ENCODE data around the gene EME2. TPM values are rescaled to one million over a fixed set of nuclear protein-coding genes. Genes with fewer than 3 reads are reported as not detected.

EME2 gene
- total and polyA plus RNA-seq, 2 of the 13 experiments (the other 11 are each of a cell fraction or from before 2014, with no cell fraction given) = 4.4 to 7.6 TPM

- TF ChIP-seq RFXAP (CRISPR knock-in tag; IDR thresholded peaks at IDR 0.05; ENCODE audit: borderline replicate concordance) = 0 out of 2 replicates have a peak, but pooled peaks have one; percentile 34
- TF ChIP-seq HMGXB4 (CRISPR knock-in tag; IDR thresholded peaks at IDR 0.05; ENCODE audit: borderline replicate concordance in 1 of 2, low read depth in 1 of 2) = peak; percentile 81 to 86
- peak; percentile 64; the same call in 1 of the 2 replicates for TF ChIP-seq SALL1 (CRISPR knock-in tag; IDR thresholded peaks at IDR 0.05)
- peak; percentile 97 for TF ChIP-seq ZBTB33 (CRISPR knock-in tag; IDR thresholded peaks at IDR 0.05)
- no peak for TF ChIP-seq ZMYM2 (CRISPR knock-in tag; IDR thresholded peaks at IDR 0.05)
- TF ChIP-seq HNRNPL (IDR thresholded peaks at IDR 0.05; ENCODE audit: low read depth, low read length) = 0 out of 2 replicates have a peak, but pooled peaks have one; percentile 43
- no peak for TF ChIP-seq ZNF34 (CRISPR knock-in tag; IDR thresholded peaks at IDR 0.05; ENCODE audit: borderline replicate concordance)
- TF ChIP-seq GATAD1 (CRISPR knock-in tag; IDR thresholded peaks at IDR 0.05) = peak; percentile 57
- TF ChIP-seq SMC3 (IDR thresholded peaks at IDR 0.05; ENCODE audit: low read length) = peak; percentile 62; the same call in 1 of the 2 replicates
- TF ChIP-seq U2AF2 (IDR thresholded peaks at IDR 0.05; ENCODE audit: low read depth, low read length) = no peak
- 0 out of 2 replicates have a peak, but pooled peaks have one; percentile 29 for TF ChIP-seq ZSCAN25 (CRISPR knock-in tag; IDR thresholded peaks at IDR 0.05)
- 0 out of 2 replicates have a peak, but pooled peaks have one; percentile 15 for TF ChIP-seq MNT (IDR thresholded peaks at IDR 0.05)
- TF ChIP-seq THAP11 (CRISPR knock-in tag; IDR thresholded peaks at IDR 0.05) = peak; percentile 20; the same call in 1 of the 2 replicates
- no peak for TF ChIP-seq KLF6 (CRISPR knock-in tag; IDR thresholded peaks at IDR 0.05)
- no peak for TF ChIP-seq ZZZ3 (CRISPR knock-in tag; IDR thresholded peaks at IDR 0.05; ENCODE audit: borderline replicate concordance)
- no peak for TF ChIP-seq ZNF572 (CRISPR knock-in tag; IDR thresholded peaks at IDR 0.05)
- TF ChIP-seq MAFK (conservative IDR thresholded peaks at IDR 0.05 in 1 of 2, IDR thresholded peaks at IDR 0.05 in 1 of 2; ENCODE audit: low read length in 2 of 2) = no peak
- 0 out of 2 replicates have a peak, but pooled peaks have one; percentile 11 for TF ChIP-seq NCOA2 (CRISPR knock-in tag; IDR thresholded peaks at IDR 0.05)
- TF ChIP-seq PPARG (CRISPR knock-in tag; conservative IDR thresholded peaks at IDR 0.05) = 0 out of 2 replicates have a peak, but pooled peaks have one; percentile 31
- peak; percentile 32 for TF ChIP-seq AGO2 (optimal IDR thresholded peaks at IDR 0.05; ENCODE audit: low read depth, low read length)
- TF ChIP-seq ZBTB38 (CRISPR knock-in tag; IDR thresholded peaks at IDR 0.05) = peak; percentile 56; the same call in 1 of the 2 replicates
- TF ChIP-seq SAP130 (CRISPR knock-in tag; IDR thresholded peaks at IDR 0.05; ENCODE audit: low read depth) = peak; percentile 73
- TF ChIP-seq SCMH1 (CRISPR knock-in tag; IDR thresholded peaks at IDR 0.05; ENCODE audit: borderline replicate concordance) = no peak
- peak; percentile 91 for TF ChIP-seq CTCF (CRISPR knock-in tag; IDR thresholded peaks at IDR 0.05)
- no peak for TF ChIP-seq ZNF468 (CRISPR knock-in tag; IDR thresholded peaks at IDR 0.05)
These were observed 40.1 kb downstream of the EME2 start (continued) for GRCh38 chr16:1812732-1813163.

Data from HepG2 (cell line).